Measurements from ENCODE around the gene ACKR4.
"Not testable (repeated sequence)": the region's sequence is repeated elsewhere in the genome, so short reads cannot be mapped to it uniquely, and the experiment has no call there.

Gene ACKR4

DNA sequence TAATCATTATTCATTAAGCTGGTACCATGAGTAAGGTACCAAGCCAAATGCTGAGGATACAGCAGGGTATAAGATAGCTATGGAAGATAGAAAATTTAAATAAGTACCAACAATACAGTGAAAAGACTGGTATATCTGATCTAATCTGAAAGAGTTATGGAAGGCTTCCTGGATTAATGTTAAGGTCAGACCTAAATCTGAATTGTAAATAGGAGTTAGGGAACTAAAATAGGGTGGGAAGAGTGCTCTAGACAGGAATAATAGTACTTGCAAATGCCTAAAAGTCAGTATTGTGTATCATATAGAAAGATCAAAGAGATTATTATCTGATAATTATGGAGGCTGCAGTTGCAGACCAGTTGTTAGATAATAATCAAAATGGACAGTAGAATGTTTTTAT lies 2.6 kb upstream of the ACKR4 start:
- H3K27ac ChIP-seq, result no peak overlapping the region
- TF ChIP-seq CTCF (conservative IDR thresholded peaks at IDR 0.05), result no peak

DNA sequence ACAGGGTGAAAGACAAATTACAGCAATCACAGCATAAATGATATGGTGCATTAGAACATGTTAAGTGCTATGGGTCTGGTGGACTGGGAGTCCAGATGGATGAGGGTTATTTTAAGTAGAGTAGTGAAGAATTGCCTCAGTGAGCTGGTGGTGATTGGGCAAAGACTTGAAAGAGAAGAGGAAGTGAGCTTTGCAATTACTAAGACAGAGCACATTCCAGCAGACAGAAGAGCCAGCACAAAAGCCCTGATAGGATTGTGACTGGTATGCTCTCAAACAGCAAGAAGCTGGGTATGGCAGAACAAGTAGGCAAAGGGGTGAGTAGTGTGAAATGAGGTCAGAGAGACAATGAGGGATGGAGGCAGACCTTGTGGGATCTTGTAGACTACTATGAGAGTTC lies 2.1 kb upstream of the ACKR4 start:
- no peak for TF ChIP-seq CTCF (conservative IDR thresholded peaks at IDR 0.05)
- H3K27ac ChIP-seq, result no peak overlapping the region

DNA sequence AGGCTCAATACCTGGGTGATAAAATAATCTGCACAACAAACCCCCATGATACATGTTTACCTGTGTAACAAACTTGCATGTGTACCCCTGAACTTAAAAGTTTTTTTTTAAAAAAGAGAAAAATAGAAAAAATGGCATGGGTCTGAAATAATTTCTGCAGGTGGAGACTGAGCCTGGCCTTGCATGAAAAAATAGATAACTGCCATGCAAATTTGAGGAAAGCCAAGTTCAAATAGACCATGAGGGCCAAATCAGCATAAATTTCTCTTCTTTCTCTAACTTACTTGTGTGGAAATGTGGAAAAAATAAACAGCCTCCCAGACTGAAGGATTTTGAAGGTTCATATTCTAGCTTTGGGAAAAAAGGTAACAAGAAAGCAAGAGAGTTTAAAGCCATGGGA lies 744 bp upstream of the ACKR4 start:
- no peak overlapping the region for H3K27ac ChIP-seq
- no peak for TF ChIP-seq CTCF (conservative IDR thresholded peaks at IDR 0.05)

DNA sequence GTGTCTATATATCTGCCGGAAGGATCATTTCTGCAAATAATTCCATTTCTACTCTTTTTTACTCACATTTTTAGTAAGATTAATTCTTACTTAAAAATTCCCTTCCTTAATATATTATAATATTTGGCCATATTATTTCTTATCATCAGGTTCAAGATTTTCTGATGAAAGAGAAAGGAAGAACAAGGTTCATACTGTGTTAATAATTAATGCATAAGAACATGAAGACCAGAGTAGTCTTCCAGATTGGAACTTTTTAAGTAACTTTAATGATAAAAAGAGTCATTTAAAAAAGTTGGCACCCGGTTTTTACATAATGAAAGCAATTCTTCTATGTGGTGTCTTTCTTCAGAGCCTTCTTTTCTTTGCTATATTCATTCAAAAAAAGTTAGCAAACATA lies 590 bp downstream of the ACKR4 start:
- no peak for TF ChIP-seq CTCF (conservative IDR thresholded peaks at IDR 0.05)
- no peak overlapping the region for H3K27ac ChIP-seq

- TF ChIP-seq CTCF (conservative IDR thresholded peaks at IDR 0.05), result no peak
These were observed 1.1 kb downstream of the ACKR4 start for GRCh38 chr3:132598181-132598580.

DNA sequence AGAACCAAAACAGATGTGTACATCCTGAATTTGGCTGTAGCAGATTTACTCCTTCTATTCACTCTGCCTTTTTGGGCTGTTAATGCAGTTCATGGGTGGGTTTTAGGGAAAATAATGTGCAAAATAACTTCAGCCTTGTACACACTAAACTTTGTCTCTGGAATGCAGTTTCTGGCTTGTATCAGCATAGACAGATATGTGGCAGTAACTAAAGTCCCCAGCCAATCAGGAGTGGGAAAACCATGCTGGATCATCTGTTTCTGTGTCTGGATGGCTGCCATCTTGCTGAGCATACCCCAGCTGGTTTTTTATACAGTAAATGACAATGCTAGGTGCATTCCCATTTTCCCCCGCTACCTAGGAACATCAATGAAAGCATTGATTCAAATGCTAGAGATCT lies 3.5 kb downstream of the ACKR4 start:
- H3K27ac ChIP-seq, result not testable (repeated sequence)

More at GRCh38 chr3:132598181-132598580, 1.1 kb downstream of the ACKR4 start:
- peak overlapping the region; percentile 36 for H3K27ac ChIP-seq

DNA sequence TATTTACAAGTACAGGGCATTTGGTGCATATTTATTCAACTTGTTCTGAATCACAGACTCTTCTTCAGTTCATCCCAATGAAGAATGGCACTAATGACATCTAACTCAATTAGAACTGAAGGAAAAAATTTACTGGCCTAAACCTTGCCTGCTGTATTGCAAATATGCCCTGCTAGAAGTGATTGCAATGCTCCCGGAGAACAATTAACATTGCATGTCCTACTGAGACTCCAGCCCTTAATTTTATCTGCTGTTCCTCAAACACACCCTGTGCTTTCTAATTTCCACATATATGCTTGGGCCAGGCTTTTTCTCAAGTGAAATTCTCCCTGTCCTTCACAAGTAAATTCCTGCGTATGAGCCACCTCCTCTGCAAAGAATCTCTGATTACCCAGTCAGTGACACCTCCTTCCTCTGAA lies 8.3 kb downstream of the ACKR4 start:
- no peak overlapping the region for H3K27ac ChIP-seq
- TF ChIP-seq CTCF (conservative IDR thresholded peaks at IDR 0.05), result no peak

- TF ChIP-seq CTCF (conservative IDR thresholded peaks at IDR 0.05), result no peak
- no peak overlapping the region for H3K27ac ChIP-seq
These were observed 9.0 kb downstream of the ACKR4 start for GRCh38 chr3:132606085-132606484.

GRCh38 chr3:132606620-132607019 lies 9.6 kb downstream of the ACKR4 start:
- H3K27ac ChIP-seq, result not testable (repeated sequence)

DNA sequence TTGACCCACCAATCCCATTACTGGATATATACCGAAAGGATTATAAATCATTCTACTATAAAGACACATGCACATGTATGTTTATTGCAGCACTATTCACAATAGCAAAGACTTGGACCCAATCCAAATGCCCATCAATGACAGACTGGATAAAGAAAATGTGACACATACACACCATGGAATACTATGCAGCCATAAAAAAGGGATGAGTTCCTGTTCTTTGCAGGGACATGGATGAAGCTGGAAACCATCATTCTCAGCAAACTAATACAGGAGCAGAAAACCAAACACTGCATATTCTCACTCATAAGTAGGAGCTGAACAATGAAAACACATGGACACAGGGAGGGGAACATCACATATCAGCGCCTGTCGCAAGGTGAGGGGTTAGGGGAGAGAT lies 18.2 kb downstream of the ACKR4 start:
- not testable (repeated sequence) for H3K27ac ChIP-seq
